GM12878 (cell line): ENCODE measurements around the gene PREX1. TPM values are rescaled to one million over a fixed set of nuclear protein-coding genes. Genes with fewer than 3 reads are reported as not detected.

ENCODE experiments used
- BACH1 ChIP-seq: fragments of 450-650 bp; IDR thresholded peaks from 2 replicates; pipeline ENCODE4 v1.6.1; 2017; ENCODE audit warnings: mild to moderate bottlenecking, borderline replicate concordance
- BHLHE40 ChIP-seq, 2 experiments: fragments of 450-650 bp in 1 of 2; IDR thresholded peaks; 2 replicates each; pipeline ENCODE4 v1.6.1; 2011 to 2017; ENCODE audit warnings: low read depth in 2 of 2, borderline replicate concordance in 1 of 2, improper control_type of control experiment in 1 of 2, low read length in 1 of 2, mild to moderate bottlenecking in 1 of 2
- CEBPZ ChIP-seq: fragments of 150-350 bp; IDR thresholded peaks from 2 replicates; pipeline ENCODE4 v1.6.1; 2016; ENCODE audit warnings: low read depth, low read length
- CREB1 ChIP-seq: IDR thresholded peaks from 2 replicates; pipeline ENCODE4 v1.6.1; 2012; ENCODE audit warnings: low read depth, mild to moderate bottlenecking, inconsistent platforms
- EED ChIP-seq: sonication (generic); IDR thresholded peaks from 2 replicates; pipeline ENCODE4 v1.6.1; 2016; ENCODE audit warnings: antibody characterized with exemption, low read depth
- HCFC1 ChIP-seq: fragments of 150-350 bp; IDR thresholded peaks from 2 replicates; pipeline ENCODE4 v1.6.1; 2014; ENCODE audit warnings: low read length
- IKZF1 ChIP-seq: fragments of 450-650 bp; conservative IDR thresholded peaks from 2 replicates; pipeline ENCODE4 v1.6.1; 2017; ENCODE audit warnings: antibody characterized with exemption, mild to moderate bottlenecking
- IKZF2 ChIP-seq, 2 experiments: fragments of 450-650 bp; IDR thresholded peaks; 2 replicates each; pipeline ENCODE4 v1.6.1; 2017; ENCODE audit warnings: mild to moderate bottlenecking in 2 of 2, moderate library complexity in 2 of 2
- MXI1 ChIP-seq: fragments of 150-350 bp; IDR thresholded peaks from 2 replicates; pipeline ENCODE4 v1.6.1; 2011; ENCODE audit warnings: low read depth, mild to moderate bottlenecking, inconsistent platforms, low read length, improper control_type of control experiment
- MYB ChIP-seq: fragments of 150-350 bp; IDR thresholded peaks from 2 replicates; pipeline ENCODE4 v1.6.1; 2014; ENCODE audit warnings: mild to moderate bottlenecking, low read depth, low read length, borderline replicate concordance
- NBN ChIP-seq: fragments of 450-650 bp; IDR thresholded peaks from 2 replicates; pipeline ENCODE4 v1.6.1; 2016
- POLR2AphosphoS5 ChIP-seq: IDR thresholded peaks from 2 replicates; pipeline ENCODE4 v1.6.1; 2011; ENCODE audit warnings: mild to moderate bottlenecking, low read length, inconsistent platforms
- RAD21 ChIP-seq: IDR thresholded peaks from 2 replicates; pipeline ENCODE4 v1.6.1; 2011; ENCODE audit warnings: mild to moderate bottlenecking, low read depth, low read length, moderate library complexity; ENCODE audit not compliant: insufficient read depth
- RBBP5 ChIP-seq: fragments of 200-600 bp; sonication (generic); conservative IDR thresholded peaks from 2 replicates; pipeline ENCODE4 v1.6.1; 2016
- RELA ChIP-seq: fragments of 450-650 bp; IDR thresholded peaks from 2 replicates; pipeline ENCODE4 v1.8.0; 2014; ENCODE audit warnings: borderline replicate concordance; ENCODE audit not compliant: partially characterized antibody
- SIN3A ChIP-seq: IDR thresholded peaks from 2 replicates; pipeline ENCODE4 v1.6.1; 2012; ENCODE audit warnings: low read depth, low read length, improper control_type of control experiment
- SMARCA5 ChIP-seq: fragments of 450-650 bp; IDR thresholded peaks from 2 replicates; pipeline ENCODE4 v1.6.1; 2017; ENCODE audit warnings: mild to moderate bottlenecking
- SMC3 ChIP-seq: IDR thresholded peaks from 2 replicates; pipeline ENCODE4 v1.6.1; 2011; ENCODE audit warnings: low read length, improper control_type of control experiment, borderline replicate concordance
- SP1 ChIP-seq: IDR thresholded peaks from one replicate; pipeline ENCODE4 v1.6.1; 2011; ENCODE audit warnings: low read depth, low read length
- STAT1 ChIP-seq: fragments of 450-650 bp; conservative IDR thresholded peaks from 2 replicates; pipeline ENCODE4 v1.6.1; 2014; ENCODE audit warnings: antibody characterized with exemption, mild to moderate bottlenecking
- USF2 ChIP-seq: IDR thresholded peaks from 2 replicates; pipeline ENCODE4 v1.6.1; 2011; ENCODE audit warnings: low read depth, low read length, improper control_type of control experiment, borderline replicate concordance
- YY1 ChIP-seq: IDR thresholded peaks from 2 replicates; pipeline ENCODE4 v1.6.1; 2011; ENCODE audit warnings: low read depth, mild to moderate bottlenecking, low read length
- ZNF274 ChIP-seq: IDR thresholded peaks from one replicate; pipeline ENCODE4 v1.8.0; 2011; ENCODE audit not compliant: insufficient read length, insufficient read depth
- polyA plus RNA-seq, 11 experiments: library from polyadenylated mRNA; depleted of rRNA in 4 of 11; unstranded in 6 of 11; stranded (reverse) in 5 of 11; fragments of >200 nt; fragmentation: Nextera tagmentation in 4 of 11; fragmentation: Illumina TruSeq in 1 of 11; extraction: Ambion mirVana in 4 of 11; extraction: Trizol in 1 of 11; gene quantifications; 1 replicate in 1 of 11; 2 replicates in 10 of 11; pipeline versions ENCODE4 v1.2.1 to v1.2.3, GENCODE V29; 2011 to 2016; ENCODE audit warnings: inconsistent platforms in 2 of 11, missing spikeins in 2 of 11, low read depth in 1 of 11
- total RNA-seq, 4 experiments: library from RNA; depleted of rRNA in 3 of 4; stranded (reverse); fragments of >200 nt in 3 of 4; fragmentation: Illumina TruSeq in 1 of 4; extraction: Trizol in 1 of 4; gene quantifications; 2 replicates each; pipeline versions ENCODE4 v1.2.1 to v1.2.3, GENCODE V29; 2013 to 2021
- TF ChIP-seq, protein P1 (sequence below): fragments of 450-650 bp; IDR thresholded peaks from 2 replicates; pipeline ENCODE4 v1.6.1; 2017; ENCODE audit warnings: mild to moderate bottlenecking, low read depth, inconsistent platforms; ENCODE audit not compliant: poor library complexity, severe bottlenecking

PREX1 gene
- total and polyA plus RNA-seq, 10 of the 15 experiments (the other 5 are each of a cell fraction or from before 2014, with no cell fraction given) = 2.6 to 114 (median 38.9) TPM

DNA sequence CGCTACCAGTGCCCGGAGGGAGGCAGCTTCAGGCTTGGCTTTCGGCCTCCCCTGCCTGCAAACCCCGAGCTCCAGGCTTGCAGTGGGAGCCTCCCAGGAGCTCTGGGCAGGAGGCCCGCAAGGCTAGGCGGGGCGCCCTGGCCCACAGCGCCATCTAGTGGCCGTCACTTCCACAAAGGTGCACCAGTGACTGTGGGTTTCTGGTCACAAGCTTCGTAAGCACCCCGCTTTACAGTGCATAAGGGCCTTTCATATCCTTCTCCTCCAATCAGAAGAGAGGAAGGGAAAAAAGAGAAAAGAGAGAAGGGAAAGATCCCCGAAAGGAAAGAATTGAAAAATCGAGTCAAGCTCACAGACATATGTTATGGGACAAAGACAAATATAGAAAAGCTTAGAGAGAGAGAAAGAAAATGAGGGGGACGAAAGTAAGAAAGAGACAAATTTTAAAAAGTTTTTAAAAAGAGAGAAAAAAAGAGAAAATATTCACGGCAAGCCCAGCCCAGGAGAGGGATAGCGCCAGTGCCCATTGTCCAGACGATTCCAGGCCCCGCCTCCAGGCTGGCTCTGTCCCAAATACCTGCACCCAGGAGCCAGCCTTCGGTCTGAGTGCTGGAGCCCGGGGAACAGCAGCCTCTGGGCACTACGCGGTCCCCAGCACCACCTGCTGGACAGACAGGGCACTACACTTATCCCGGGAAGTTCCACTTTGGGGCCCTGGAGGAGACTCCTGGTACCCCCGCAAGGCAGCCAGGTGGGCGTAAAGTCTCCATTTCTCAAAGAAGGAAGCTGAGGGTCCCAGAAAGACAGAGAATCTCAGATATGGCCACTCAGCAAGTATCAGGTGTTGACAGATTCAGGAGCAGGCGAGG is 207.1 kb downstream of the PREX1 start (continued):
- no peak for TF ChIP-seq SIN3A
- TF ChIP-seq SMC3 = peak; percentile 93
- peak; percentile 15; the same call in 1 of the 2 replicates for TF ChIP-seq SMARCA5
- TF ChIP-seq CREB1 = no peak
- TF ChIP-seq EED = peak; percentile 6; the same call in 1 of the 2 replicates
- TF ChIP-seq CEBPZ = no peak
- no peak for TF ChIP-seq MYB
- TF ChIP-seq HCFC1 = peak; percentile 32; the same call in 1 of the 2 replicates
- TF ChIP-seq IKZF1 = peak; percentile 41
- TF ChIP-seq, protein P1, sequence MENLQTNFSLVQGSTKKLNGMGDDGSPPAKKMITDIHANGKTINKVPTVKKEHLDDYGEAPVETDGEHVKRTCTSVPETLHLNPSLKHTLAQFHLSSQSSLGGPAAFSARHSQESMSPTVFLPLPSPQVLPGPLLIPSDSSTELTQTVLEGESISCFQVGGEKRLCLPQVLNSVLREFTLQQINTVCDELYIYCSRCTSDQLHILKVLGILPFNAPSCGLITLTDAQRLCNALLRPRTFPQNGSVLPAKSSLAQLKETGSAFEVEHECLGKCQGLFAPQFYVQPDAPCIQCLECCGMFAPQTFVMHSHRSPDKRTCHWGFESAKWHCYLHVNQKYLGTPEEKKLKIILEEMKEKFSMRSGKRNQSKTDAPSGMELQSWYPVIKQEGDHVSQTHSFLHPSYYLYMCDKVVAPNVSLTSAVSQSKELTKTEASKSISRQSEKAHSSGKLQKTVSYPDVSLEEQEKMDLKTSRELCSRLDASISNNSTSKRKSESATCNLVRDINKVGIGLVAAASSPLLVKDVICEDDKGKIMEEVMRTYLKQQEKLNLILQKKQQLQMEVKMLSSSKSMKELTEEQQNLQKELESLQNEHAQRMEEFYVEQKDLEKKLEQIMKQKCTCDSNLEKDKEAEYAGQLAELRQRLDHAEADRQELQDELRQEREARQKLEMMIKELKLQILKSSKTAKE = peak; percentile 47
- TF ChIP-seq BACH1 = no peak; the same call in 1 of the 2 replicates
- peak; percentile 34 to 69; a peak in 2 of 4 replicates for TF ChIP-seq BHLHE40 (IDR thresholded peaks at IDR 0.05; ENCODE audit: borderline replicate concordance in 1 of 2, low read depth in 2 of 2, low read length in 1 of 2)
- 0 out of 2 replicates have a peak, but pooled peaks have one; percentile 37 for TF ChIP-seq STAT1
- TF ChIP-seq RELA = peak; percentile 37
- peak; percentile 67 for TF ChIP-seq YY1
- 0 out of 4 replicates have a peak, but pooled peaks of 1 of the 2 experiments have one; percentile 10 for TF ChIP-seq IKZF2 (IDR thresholded peaks at IDR 0.05)
- no peak for TF ChIP-seq RBBP5
- TF ChIP-seq USF2 = no peak
- TF ChIP-seq SP1 = no peak
- TF ChIP-seq RAD21 = peak; percentile 98
- peak; percentile 67; the same call in 1 of the 2 replicates for TF ChIP-seq NBN
- no peak for TF ChIP-seq MXI1
- TF ChIP-seq POLR2AphosphoS5 = no peak
- no peak for TF ChIP-seq ZNF274
